Stomach (tissue), 9 donors: ENCODE results near the gene C2CD2. TPM values are rescaled to one million over a fixed set of nuclear protein-coding genes. Genes with fewer than 3 reads are reported as not detected.

Experiments used
- DNase-seq, 2 donors: peaks; one replicate each; pipeline versions ENCODE4 v3.0.0 to v3.0.0-alpha.2; 2013 to 2019
- H3K27ac ChIP-seq, 5 donors: fragments of 200-600 bp in 4 of 5; sonication (generic) in 4 of 5; one replicate each; pipeline ENCODE4 v1.5.1; 2013 to 2019; ENCODE audit warnings: mild to moderate bottlenecking in 1 of 5, moderate library complexity in 1 of 5
- H3K27me3 ChIP-seq, 3 donors: fragments of 200-600 bp; sonication (generic); one replicate each; pipeline ENCODE4 v1.5.1; 2017 to 2019; ENCODE audit warnings: mixed run types in 1 of 3
- H3K36me3 ChIP-seq, 4 donors: fragments of 200-600 bp; sonication (generic); 1 replicate in 3 of 4; 2 replicates in 1 of 4; pipeline ENCODE4 v1.5.1; 2016 to 2019
- H3K4me1 ChIP-seq, 4 donors: fragments of 200-600 bp; sonication (generic); one replicate each; pipeline ENCODE4 v1.5.1; 2016 to 2019
- H3K4me3 ChIP-seq, 4 donors: fragments of 200-600 bp; sonication (generic) in 3 of 4; one replicate each; pipeline ENCODE4 v1.5.1; 2016 to 2019; ENCODE audit warnings: mild to moderate bottlenecking in 1 of 4
- H3K9me3 ChIP-seq, 4 donors: fragments of 200-600 bp; sonication (generic); one replicate each; pipeline ENCODE4 v1.5.1; 2016 to 2019
- EP300 ChIP-seq: sonication (generic); formaldehyde crosslinking; IDR thresholded peaks from one replicate; pipeline ENCODE4 v1.6.1; 2017; ENCODE audit warnings: antibody characterized with exemption
- POLR2A ChIP-seq, 4 donors: fragments of 450-650 bp; IDR thresholded peaks; one replicate each; pipeline ENCODE4 v1.6.1; 2016; ENCODE audit warnings: antibody characterized with exemption in 4 of 4, control low read depth in 2 of 4, mild to moderate bottlenecking in 1 of 4, moderate library complexity in 1 of 4
- POLR2AphosphoS5 ChIP-seq, 3 donors: sonication (generic); formaldehyde crosslinking; IDR thresholded peaks; one replicate each; pipeline ENCODE4 v1.6.1; 2016; ENCODE audit warnings: antibody characterized with exemption in 3 of 3
- WGBS, 5 donors: extraction: QIAGEN DNeasy Blood & Tissue Kit in 3 of 5; methylation state at CpG; one replicate each; pipeline versions ENCODE4 v1.1.5 to v1.1.7; 2013 to 2018; 5-methylcytosine and 5-hydroxymethylcytosine counted together
- intact Hi-C: fragments of 100-400 bp; cut with DNase I; formaldehyde crosslinking; loops from one replicate; pipeline ENCODE4 v1.15.1; 2023; ENCODE audit warnings: low total_unique reads
- polyA plus RNA-seq, 3 donors: library from polyadenylated mRNA; stranded (reverse); fragments of 200-250 nt; gene quantifications; one replicate each; pipeline ENCODE4 v1.2.3, GENCODE V29; 2013
- total RNA-seq, 5 donors: library from RNA; depleted of rRNA; stranded (reverse); fragments of >200 nt; gene quantifications; one replicate each; pipeline versions ENCODE4 v1.1.0 to v1.2.3, GENCODE V29; 2014 to 2016
- TF ChIP-seq, protein P1 (sequence below), 7 experiments: fragments of 450-650 bp in 4 of 7; fragments of 200-600 bp in 3 of 7; sonication (generic) in 3 of 7; IDR thresholded peaks; one replicate each; pipeline ENCODE4 v1.5.1; 2016 to 2019; ENCODE audit warnings: antibody characterized with exemption in 7 of 7, control low read depth in 2 of 7, mild to moderate bottlenecking in 1 of 7
- donor health status: healthy with polysubstance abuse.
- donor health status: Bipolar disorder and iron deficiency.
- donor health status: healthy.

Gene C2CD2
- total and polyA plus RNA-seq, 8 donors, result 4.6 to 31.9 (median 16.0) TPM

DNA sequence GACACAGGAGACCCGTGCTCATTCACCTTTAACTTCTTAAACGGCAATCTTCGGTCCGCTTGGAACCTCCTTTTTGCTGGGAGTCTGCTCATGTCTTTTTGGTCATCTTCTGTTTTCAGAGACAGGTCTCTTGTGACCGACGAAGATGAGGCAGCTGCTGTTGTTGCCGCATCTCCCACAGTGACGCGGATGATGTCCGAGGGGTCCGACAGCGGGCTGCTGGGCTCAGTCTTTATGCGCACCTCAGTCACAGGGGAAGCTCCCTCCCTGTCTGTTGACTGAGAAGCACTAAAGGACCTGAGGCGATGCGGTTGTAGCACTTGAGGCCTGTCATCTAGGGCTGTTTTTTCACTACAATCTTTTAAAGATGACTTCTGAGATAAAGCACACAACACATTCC is 38.8 kb upstream of the C2CD2 start:
- Histone ChIP-seq H3K4me3 (no peak overlapping the region), H3K27ac (no peak overlapping the region), H3K9me3 (peaks cover 0 to 6% (median 3%) of the 10 kb centered on the region in 4 donors), H3K4me1 (no peaks in the 10 kb centered on the region), H3K36me3 (peaks cover 20 to 59% (median 47%) of the 10 kb centered on the region in 4 donors), H3K27me3 (no peaks in the 10 kb centered on the region)
- intact Hi-C loops, result no loop called here
- no peak for TF ChIP-seq POLR2A (IDR thresholded peaks at IDR 0.05)
- TF ChIP-seq, protein P1, sequence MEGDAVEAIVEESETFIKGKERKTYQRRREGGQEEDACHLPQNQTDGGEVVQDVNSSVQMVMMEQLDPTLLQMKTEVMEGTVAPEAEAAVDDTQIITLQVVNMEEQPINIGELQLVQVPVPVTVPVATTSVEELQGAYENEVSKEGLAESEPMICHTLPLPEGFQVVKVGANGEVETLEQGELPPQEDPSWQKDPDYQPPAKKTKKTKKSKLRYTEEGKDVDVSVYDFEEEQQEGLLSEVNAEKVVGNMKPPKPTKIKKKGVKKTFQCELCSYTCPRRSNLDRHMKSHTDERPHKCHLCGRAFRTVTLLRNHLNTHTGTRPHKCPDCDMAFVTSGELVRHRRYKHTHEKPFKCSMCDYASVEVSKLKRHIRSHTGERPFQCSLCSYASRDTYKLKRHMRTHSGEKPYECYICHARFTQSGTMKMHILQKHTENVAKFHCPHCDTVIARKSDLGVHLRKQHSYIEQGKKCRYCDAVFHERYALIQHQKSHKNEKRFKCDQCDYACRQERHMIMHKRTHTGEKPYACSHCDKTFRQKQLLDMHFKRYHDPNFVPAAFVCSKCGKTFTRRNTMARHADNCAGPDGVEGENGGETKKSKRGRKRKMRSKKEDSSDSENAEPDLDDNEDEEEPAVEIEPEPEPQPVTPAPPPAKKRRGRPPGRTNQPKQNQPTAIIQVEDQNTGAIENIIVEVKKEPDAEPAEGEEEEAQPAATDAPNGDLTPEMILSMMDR (IDR thresholded peaks at IDR 0.05), result no peak
- TF ChIP-seq POLR2AphosphoS5 (IDR thresholded peaks at IDR 0.05), result no peak
- no peak for TF ChIP-seq EP300
- WGBS, 5 donors, result 95 to 98% (median 97%) methylated on average over 13 to 15 of the region's 15 CpGs
- no peak for DNase-seq

DNA sequence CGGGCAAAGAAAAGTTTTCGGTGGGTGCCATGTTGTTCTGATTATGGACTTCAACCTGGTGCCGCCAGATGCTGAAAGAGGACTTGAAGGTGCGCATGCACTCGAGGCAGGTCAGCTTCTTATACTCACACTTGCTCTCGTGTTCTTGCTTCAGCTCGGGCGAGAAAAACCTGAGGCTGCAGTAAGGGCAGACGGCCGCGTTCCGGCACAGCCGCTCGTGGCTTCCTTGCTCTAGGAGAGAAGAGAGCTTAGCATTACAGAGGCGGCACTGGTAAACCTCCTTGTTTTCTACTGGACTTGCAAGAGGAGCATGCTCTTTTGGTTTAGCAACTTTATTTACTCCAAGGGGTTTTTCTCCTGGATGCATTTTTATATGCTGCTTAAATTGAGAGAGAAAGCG is 37.8 kb upstream of the C2CD2 start:
- DNase-seq, result no peak
- Histone ChIP-seq H3K36me3 (peaks cover 20 to 52% (median 44%) of the 10 kb centered on the region in 4 donors), H3K9me3 (peaks cover 0 to 6% (median 3%) of the 10 kb centered on the region in 4 donors), H3K4me3 (no peak overlapping the region), H3K27ac (no peak overlapping the region), H3K4me1 (no peaks in the 10 kb centered on the region), H3K27me3 (no peaks in the 10 kb centered on the region)
- TF ChIP-seq POLR2A (IDR thresholded peaks at IDR 0.05) (no peak), EP300 (no peak), POLR2AphosphoS5 (IDR thresholded peaks at IDR 0.05) (no peak)
- TF ChIP-seq, protein P1 (IDR thresholded peaks at IDR 0.05), result no peak
- intact Hi-C loops, result no loop called here
- WGBS, 5 donors, result 95 to 98% (median 97%) methylated on average over 16 of the region's 16 CpGs

DNA sequence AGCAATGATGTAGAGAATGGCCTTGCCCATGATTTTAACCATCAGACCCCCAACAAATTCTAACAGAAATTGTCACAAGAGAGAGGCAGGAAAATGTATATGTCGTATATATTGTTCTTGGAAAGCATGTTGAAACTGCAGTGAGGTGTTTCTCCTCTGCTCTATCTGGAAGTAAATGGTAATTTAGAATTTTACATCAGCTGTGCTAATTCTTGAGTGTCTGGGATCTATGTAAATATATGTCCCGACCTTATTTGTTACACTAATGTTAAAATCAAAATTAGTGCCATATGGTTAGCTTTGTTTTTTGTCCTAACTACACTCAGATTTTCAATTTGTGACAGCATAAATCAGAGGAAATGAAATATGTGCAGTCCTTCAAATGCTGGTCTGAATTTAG is 35.9 kb upstream of the C2CD2 start:
- Histone ChIP-seq H3K27ac (no peak overlapping the region), H3K4me1 (no peaks in the 10 kb centered on the region), H3K27me3 (no peaks in the 10 kb centered on the region), H3K9me3 (no peaks in the 10 kb centered on the region), H3K4me3 (no peak overlapping the region), H3K36me3 (peaks cover 20 to 37% (median 36%) of the 10 kb centered on the region in 4 donors)
- 88 to 94% (median 93%) methylated on average over 2 of the region's 2 CpGs for WGBS, 5 donors
- TF ChIP-seq POLR2AphosphoS5 (IDR thresholded peaks at IDR 0.05) (no peak), POLR2A (IDR thresholded peaks at IDR 0.05) (no peak), EP300 (no peak)
- TF ChIP-seq, protein P1 (IDR thresholded peaks at IDR 0.05), result no peak
- DNase-seq, result no peak
- intact Hi-C loops, result no loop called here

DNA sequence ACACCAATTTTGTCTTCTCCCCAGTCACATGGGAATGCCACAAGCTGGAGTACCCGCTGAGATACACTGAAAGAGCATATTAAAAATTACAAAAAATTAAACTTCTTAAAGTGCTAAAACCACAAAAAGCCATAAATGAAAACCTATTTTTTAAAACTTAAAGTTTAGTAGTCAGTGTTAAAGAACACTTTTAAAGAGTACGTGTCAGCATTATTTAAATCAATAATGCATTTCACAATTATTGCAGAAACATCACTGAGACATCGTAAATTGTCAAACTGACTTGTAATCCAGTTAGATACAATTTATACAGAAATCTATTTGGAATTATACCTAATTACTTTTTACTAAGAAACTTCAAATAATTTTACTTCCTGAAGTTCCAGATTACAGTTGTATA is 33.5 kb upstream of the C2CD2 start:
- WGBS, 5 donors, result 94 to 99% (median 96%) methylated on average over 3 of the region's 3 CpGs

More for the DNA sequence above, 33.5 kb upstream of the C2CD2 start:
- TF ChIP-seq EP300 (no peak), POLR2AphosphoS5 (IDR thresholded peaks at IDR 0.05) (no peak), POLR2A (IDR thresholded peaks at IDR 0.05) (no peak)
- TF ChIP-seq, protein P1 (IDR thresholded peaks at IDR 0.05), result no peak
- no peak for DNase-seq
- no peaks in the 10 kb centered on the region for H3K9me3 ChIP-seq
- H3K27me3 ChIP-seq, result no peaks in the 10 kb centered on the region
- H3K36me3 ChIP-seq, result peaks cover 14 to 18% (median 17%) of the 10 kb centered on the region in 4 donors
- intact Hi-C loops, result no loop called here
- no peaks in the 10 kb centered on the region for H3K4me1 ChIP-seq
- H3K4me3 ChIP-seq, result no peak overlapping the region
- no peak overlapping the region for H3K27ac ChIP-seq
